Measurements from ENCODE around the gene GPHN.

GPHN gene

DNA sequence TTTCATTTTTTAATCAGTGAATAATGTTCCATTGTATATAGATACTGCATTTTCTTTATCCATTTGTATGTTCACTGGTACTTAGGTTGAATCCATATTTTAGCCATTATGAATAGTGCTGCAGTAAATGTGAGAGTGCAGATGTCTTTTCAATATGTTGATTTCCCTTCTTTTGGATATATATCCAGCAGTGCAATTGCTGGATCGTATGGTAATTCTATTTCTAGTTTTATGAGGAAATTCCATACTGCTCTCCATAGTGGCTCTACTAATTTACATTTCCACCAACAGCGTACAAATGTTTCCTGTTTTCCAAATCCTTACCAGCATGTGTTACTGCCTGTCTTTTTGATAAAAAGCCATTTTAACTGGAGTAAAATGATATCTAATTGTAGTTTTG is 392.8 kb downstream of the GPHN start:
- TF ChIP-seq NFIC (IDR thresholded peaks at IDR 0.05) (no peak), EGR1 (IDR thresholded peaks at IDR 0.05) (no peak), CEBPB (IDR thresholded peaks at IDR 0.05) (no peak), EP300 (IDR thresholded peaks at IDR 0.05; ENCODE audit: borderline replicate concordance) (no peak), TEAD4 (IDR thresholded peaks at IDR 0.05) (no peak), RAD21 (IDR thresholded peaks at IDR 0.05; ENCODE audit: low read depth) (no peak), TCF12 (IDR thresholded peaks at IDR 0.05; ENCODE audit: low read depth) (no peak), TAF1 (IDR thresholded peaks at IDR 0.05; ENCODE audit: low read depth) (no peak), CREB1 (IDR thresholded peaks at IDR 0.05; ENCODE audit: low read depth) (no peak), YY1 (IDR thresholded peaks at IDR 0.05; ENCODE audit: low read depth) (no peak), FOXM1 (IDR thresholded peaks at IDR 0.05; ENCODE audit: borderline replicate concordance, low read depth) (no peak)
- TF ChIP-seq, protein P1, sequence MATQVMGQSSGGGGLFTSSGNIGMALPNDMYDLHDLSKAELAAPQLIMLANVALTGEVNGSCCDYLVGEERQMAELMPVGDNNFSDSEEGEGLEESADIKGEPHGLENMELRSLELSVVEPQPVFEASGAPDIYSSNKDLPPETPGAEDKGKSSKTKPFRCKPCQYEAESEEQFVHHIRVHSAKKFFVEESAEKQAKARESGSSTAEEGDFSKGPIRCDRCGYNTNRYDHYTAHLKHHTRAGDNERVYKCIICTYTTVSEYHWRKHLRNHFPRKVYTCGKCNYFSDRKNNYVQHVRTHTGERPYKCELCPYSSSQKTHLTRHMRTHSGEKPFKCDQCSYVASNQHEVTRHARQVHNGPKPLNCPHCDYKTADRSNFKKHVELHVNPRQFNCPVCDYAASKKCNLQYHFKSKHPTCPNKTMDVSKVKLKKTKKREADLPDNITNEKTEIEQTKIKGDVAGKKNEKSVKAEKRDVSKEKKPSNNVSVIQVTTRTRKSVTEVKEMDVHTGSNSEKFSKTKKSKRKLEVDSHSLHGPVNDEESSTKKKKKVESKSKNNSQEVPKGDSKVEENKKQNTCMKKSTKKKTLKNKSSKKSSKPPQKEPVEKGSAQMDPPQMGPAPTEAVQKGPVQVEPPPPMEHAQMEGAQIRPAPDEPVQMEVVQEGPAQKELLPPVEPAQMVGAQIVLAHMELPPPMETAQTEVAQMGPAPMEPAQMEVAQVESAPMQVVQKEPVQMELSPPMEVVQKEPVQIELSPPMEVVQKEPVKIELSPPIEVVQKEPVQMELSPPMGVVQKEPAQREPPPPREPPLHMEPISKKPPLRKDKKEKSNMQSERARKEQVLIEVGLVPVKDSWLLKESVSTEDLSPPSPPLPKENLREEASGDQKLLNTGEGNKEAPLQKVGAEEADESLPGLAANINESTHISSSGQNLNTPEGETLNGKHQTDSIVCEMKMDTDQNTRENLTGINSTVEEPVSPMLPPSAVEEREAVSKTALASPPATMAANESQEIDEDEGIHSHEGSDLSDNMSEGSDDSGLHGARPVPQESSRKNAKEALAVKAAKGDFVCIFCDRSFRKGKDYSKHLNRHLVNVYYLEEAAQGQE (IDR thresholded peaks at IDR 0.05; ENCODE audit: low read depth), result no peak

DNA sequence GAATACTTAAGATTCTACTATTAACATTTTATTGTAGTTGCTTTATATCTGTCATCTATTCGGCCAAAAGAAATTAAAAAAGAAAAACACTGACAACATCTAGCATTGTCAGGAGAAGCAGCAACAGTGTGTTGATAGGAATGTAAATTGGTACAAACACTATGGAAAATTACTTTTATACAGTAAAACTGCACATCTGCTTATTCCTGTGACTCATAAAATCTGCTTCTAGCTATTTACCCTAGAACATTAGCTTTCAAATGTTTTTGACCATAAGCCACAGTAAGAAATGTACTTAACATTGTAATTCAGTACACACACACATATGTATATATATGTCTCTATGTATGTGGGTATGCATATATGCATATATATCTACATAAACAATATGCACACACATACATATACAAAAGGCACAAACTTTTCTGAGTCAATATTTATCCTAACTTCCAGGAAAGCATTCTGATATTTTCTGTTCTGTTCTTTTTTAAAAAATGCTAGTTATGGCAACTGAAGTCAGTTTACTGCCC is 402.4 kb downstream of the GPHN start:
- TF ChIP-seq, protein P2, sequence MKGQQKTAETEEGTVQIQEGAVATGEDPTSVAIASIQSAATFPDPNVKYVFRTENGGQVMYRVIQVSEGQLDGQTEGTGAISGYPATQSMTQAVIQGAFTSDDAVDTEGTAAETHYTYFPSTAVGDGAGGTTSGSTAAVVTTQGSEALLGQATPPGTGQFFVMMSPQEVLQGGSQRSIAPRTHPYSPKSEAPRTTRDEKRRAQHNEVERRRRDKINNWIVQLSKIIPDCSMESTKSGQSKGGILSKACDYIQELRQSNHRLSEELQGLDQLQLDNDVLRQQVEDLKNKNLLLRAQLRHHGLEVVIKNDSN (IDR thresholded peaks at IDR 0.05), result no peak
- TF ChIP-seq EGR1 (IDR thresholded peaks at IDR 0.05) (no peak), YY1 (IDR thresholded peaks at IDR 0.05; ENCODE audit: low read depth) (no peak), TAF1 (IDR thresholded peaks at IDR 0.05; ENCODE audit: low read depth) (no peak), ZBTB7A (IDR thresholded peaks at IDR 0.05; ENCODE audit: low read depth) (no peak), TCF12 (IDR thresholded peaks at IDR 0.05; ENCODE audit: low read depth) (no peak), FOXM1 (IDR thresholded peaks at IDR 0.05; ENCODE audit: borderline replicate concordance, low read depth) (no peak), CREB1 (IDR thresholded peaks at IDR 0.05; ENCODE audit: low read depth) (no peak), CEBPB (IDR thresholded peaks at IDR 0.05) (no peak), EP300 (IDR thresholded peaks at IDR 0.05; ENCODE audit: borderline replicate concordance) (no peak)
- TF ChIP-seq, protein P1 (IDR thresholded peaks at IDR 0.05; ENCODE audit: low read depth), result no peak
- TF ChIP-seq, protein P3, sequence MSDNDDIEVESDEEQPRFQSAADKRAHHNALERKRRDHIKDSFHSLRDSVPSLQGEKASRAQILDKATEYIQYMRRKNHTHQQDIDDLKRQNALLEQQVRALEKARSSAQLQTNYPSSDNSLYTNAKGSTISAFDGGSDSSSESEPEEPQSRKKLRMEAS (IDR thresholded peaks at IDR 0.05), result no peak

DNA sequence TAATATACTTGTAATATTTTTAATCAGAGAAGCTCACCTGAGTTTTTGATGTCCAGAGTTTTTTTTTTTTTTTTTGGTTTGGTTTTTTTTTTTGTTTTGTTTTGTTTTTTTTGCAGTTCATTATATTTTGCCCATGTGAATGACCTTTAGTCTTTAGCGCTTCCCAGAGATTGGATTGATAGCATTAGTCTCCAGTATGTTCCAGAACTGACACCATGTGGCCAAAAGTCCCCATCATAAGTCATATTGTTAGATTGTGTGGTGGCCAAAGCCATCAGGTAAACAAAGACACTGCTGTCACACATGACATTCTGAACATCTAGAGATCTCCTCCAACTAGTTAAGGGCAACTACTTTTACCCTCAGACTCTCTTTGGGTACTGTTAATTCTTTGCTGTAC is 408.5 kb downstream of the GPHN start:
- no peak for TF ChIP-seq EP300 (IDR thresholded peaks at IDR 0.05; ENCODE audit: borderline replicate concordance)
- TF ChIP-seq TEAD4 (IDR thresholded peaks at IDR 0.05), result no peak
- no peak for TF ChIP-seq TAF1 (IDR thresholded peaks at IDR 0.05; ENCODE audit: low read depth)
- TF ChIP-seq, protein P1 (IDR thresholded peaks at IDR 0.05; ENCODE audit: low read depth), result no peak
- TF ChIP-seq TCF12 (IDR thresholded peaks at IDR 0.05; ENCODE audit: low read depth), result no peak
- TF ChIP-seq, protein P2 (IDR thresholded peaks at IDR 0.05), result no peak
- no peak for TF ChIP-seq CEBPB (IDR thresholded peaks at IDR 0.05)
- TF ChIP-seq ZBTB7A (IDR thresholded peaks at IDR 0.05; ENCODE audit: low read depth), result no peak
- TF ChIP-seq FOXM1 (IDR thresholded peaks at IDR 0.05; ENCODE audit: borderline replicate concordance, low read depth), result no peak
- TF ChIP-seq YY1 (IDR thresholded peaks at IDR 0.05; ENCODE audit: low read depth), result no peak
- TF ChIP-seq, protein P3 (IDR thresholded peaks at IDR 0.05), result no peak
- TF ChIP-seq RAD21 (IDR thresholded peaks at IDR 0.05; ENCODE audit: low read depth), result no peak
- TF ChIP-seq CREB1 (IDR thresholded peaks at IDR 0.05; ENCODE audit: low read depth), result no peak
- no peak for TF ChIP-seq EGR1 (IDR thresholded peaks at IDR 0.05)

DNA sequence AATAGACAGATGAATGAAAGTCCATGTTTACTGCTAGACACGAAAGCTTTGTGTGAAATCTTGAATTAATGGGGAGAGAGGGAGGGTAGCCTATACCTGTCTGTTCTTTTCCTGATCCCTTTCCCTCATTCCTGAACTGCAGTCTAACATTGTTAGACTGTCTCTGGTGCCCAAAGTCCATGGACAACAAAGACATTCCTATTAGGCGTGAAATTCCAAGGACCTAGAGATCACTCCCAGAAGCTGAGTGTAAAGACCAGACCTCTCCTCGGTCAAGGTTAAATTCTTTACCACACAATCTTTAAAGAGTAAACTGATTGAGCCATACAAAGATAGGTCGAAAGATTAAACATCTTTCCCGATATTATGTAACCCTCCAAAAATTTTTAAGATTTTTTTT is 410.6 kb downstream of the GPHN start:
- no peak for TF ChIP-seq TCF12 (IDR thresholded peaks at IDR 0.05; ENCODE audit: low read depth)
- TF ChIP-seq, protein P1 (IDR thresholded peaks at IDR 0.05; ENCODE audit: low read depth), result no peak
- no peak for TF ChIP-seq NFIC (IDR thresholded peaks at IDR 0.05)
- TF ChIP-seq EGR1 (IDR thresholded peaks at IDR 0.05), result no peak
- TF ChIP-seq RAD21 (IDR thresholded peaks at IDR 0.05; ENCODE audit: low read depth), result no peak

Data from Ishikawa (cell line).